ENCODE data around the gene RBPJ. TPM values are rescaled to one million over a fixed set of nuclear protein-coding genes. Genes with fewer than 3 reads are reported as not detected.

The RBPJ gene
- polyA plus RNA-seq, 3 donors: 75.3 to 177 (median 128) TPM

- H3K4me3 ChIP-seq (replicated peaks in 1 of 3; ENCODE audit: low read depth in 2 of 3, low read length in 3 of 3): no peak overlapping the region
- Mint-ChIP-seq H3K27ac (no peak overlapping the region), H3K4me3 (no peak overlapping the region), H3K4me1 (no peaks in the 10 kb centered on the region), H3K27me3 (ENCODE audit: low read depth in 3 of 3) (peaks cover 0 to 3% (median 1%) of the 10 kb centered on the region in 3 donors), H3K9me3 (peaks cover 0 to 5% (median 2%) of the 10 kb centered on the region in 7 donors), H3K36me3 (no peaks in the 10 kb centered on the region)
- TF ChIP-seq CTCF (IDR thresholded peaks at IDR 0.05): no peak
- no peaks in the 10 kb centered on the region for H4K20me1 ChIP-seq (ENCODE audit: insufficient read depth, low read length)
- DNase-seq: no peak
- H3K27ac ChIP-seq (ENCODE audit: low read depth in 1 of 2, low read length in 2 of 2): no peak overlapping the region
- no peaks in the 10 kb centered on the region for H3K36me3 ChIP-seq (replicated peaks in 1 of 2; ENCODE audit: control insufficient read depth in 1 of 2, insufficient read depth in 2 of 2, low read length in 2 of 2)
- no peaks in the 10 kb centered on the region for H3K4me1 ChIP-seq (ENCODE audit: control insufficient read depth in 1 of 2, insufficient read depth in 2 of 2, low read length in 2 of 2)
- no peaks in the 10 kb centered on the region for H3K79me2 ChIP-seq (ENCODE audit: insufficient read depth, low read length)
- intact Hi-C loops (cut with micrococcal nuclease): no loop called here
- no peak overlapping the region for H3K9ac ChIP-seq (ENCODE audit: insufficient read depth, low read length, poor library complexity, severe bottlenecking)
- WGBS (ENCODE audit: insufficient coverage): 50% methylated on average over 2 of the region's 4 CpGs
- H3K9me3 ChIP-seq (replicated peaks in 1 of 2; ENCODE audit: control insufficient read depth in 1 of 2, insufficient read depth in 1 of 2, low read length in 2 of 2): no peaks in the 10 kb centered on the region
- no peaks in the 10 kb centered on the region for H3K27me3 ChIP-seq (ENCODE audit: control insufficient read depth in 2 of 2, insufficient read depth in 2 of 2, low read length in 2 of 2)
- no peak overlapping the region for H2AFZ ChIP-seq (ENCODE audit: insufficient read depth, low read depth, low read length, poor library complexity, severe bottlenecking)
- no peak overlapping the region for H3K4me2 ChIP-seq (replicated peaks; ENCODE audit: extremely low read depth, low read length, poor library complexity, severe bottlenecking)
These were observed 148.2 kb downstream of the RBPJ start for GRCh38 chr4:26468977-26469376.

DNA sequence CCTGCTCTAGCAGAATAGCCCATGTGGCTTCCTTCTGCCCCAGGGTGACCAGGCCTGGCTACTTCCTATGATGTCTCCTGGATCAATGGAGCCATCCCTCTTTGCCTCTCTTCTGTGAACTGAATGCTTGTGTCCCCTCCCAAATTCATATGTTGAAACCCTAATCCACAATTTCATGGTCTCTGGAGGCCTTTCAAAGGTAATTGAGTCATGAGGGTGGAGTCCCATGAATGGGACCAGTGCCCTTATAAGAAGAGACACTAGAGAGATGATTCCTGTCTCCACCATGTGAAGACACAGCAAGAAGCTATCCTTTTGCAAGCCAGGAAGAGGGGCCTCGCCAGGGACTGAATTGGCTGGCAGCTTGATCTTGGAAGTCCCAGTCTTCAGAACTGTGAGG, 151.1 kb downstream of the RBPJ start:
- no CpG with 5 or more reads among the region's 1 CpG for WGBS (ENCODE audit: insufficient coverage)

More for the DNA sequence above, 151.1 kb downstream of the RBPJ start:
- Histone ChIP-seq H3K27ac (ENCODE audit: low read depth in 1 of 2, low read length in 2 of 2) (no peak overlapping the region), H3K4me3 (replicated peaks in 1 of 3; ENCODE audit: low read depth in 2 of 3, low read length in 3 of 3) (no peak overlapping the region), H3K9me3 (replicated peaks in 1 of 2; ENCODE audit: control insufficient read depth in 1 of 2, insufficient read depth in 1 of 2, low read length in 2 of 2) (no peaks in the 10 kb centered on the region), H2AFZ (ENCODE audit: insufficient read depth, low read depth, low read length, poor library complexity, severe bottlenecking) (no peak overlapping the region), H4K20me1 (ENCODE audit: insufficient read depth, low read length) (no peaks in the 10 kb centered on the region), H3K79me2 (ENCODE audit: insufficient read depth, low read length) (no peaks in the 10 kb centered on the region), H3K27me3 (ENCODE audit: control insufficient read depth in 2 of 2, insufficient read depth in 2 of 2, low read length in 2 of 2) (no peaks in the 10 kb centered on the region), H3K36me3 (replicated peaks in 1 of 2; ENCODE audit: control insufficient read depth in 1 of 2, insufficient read depth in 2 of 2, low read length in 2 of 2) (no peaks in the 10 kb centered on the region), H3K4me2 (replicated peaks; ENCODE audit: extremely low read depth, low read length, poor library complexity, severe bottlenecking) (no peak overlapping the region), H3K9ac (ENCODE audit: insufficient read depth, low read length, poor library complexity, severe bottlenecking) (no peak overlapping the region), H3K4me1 (ENCODE audit: control insufficient read depth in 1 of 2, insufficient read depth in 2 of 2, low read length in 2 of 2) (no peaks in the 10 kb centered on the region)
- intact Hi-C loops (cut with micrococcal nuclease): no loop called here
- H3K4me1 Mint-ChIP-seq: no peaks in the 10 kb centered on the region
- no peak for TF ChIP-seq CTCF (IDR thresholded peaks at IDR 0.05)
- H3K4me3 Mint-ChIP-seq: no peak overlapping the region
- H3K27ac Mint-ChIP-seq: no peak overlapping the region
- H3K27me3 Mint-ChIP-seq (ENCODE audit: low read depth in 3 of 3): peaks cover 0 to 3% (median 0%) of the 10 kb centered on the region in 3 donors
- H3K9me3 Mint-ChIP-seq: peaks cover 0 to 5% (median 2%) of the 10 kb centered on the region in 7 donors
- H3K36me3 Mint-ChIP-seq: no peaks in the 10 kb centered on the region
- no peak for DNase-seq
